HG02763 (cell line): Measurements from ENCODE around the gene LRRC17.

Experiments used
- ATAC-seq: cut with Tn5 transposase; IDR thresholded peaks from one replicate; pipeline ENCODE4 v1.9.1; 2021; ENCODE audit warnings: mild to moderate bottlenecking, moderate library complexity; ENCODE audit not compliant: unreplicated experiment

Gene LRRC17

DNA sequence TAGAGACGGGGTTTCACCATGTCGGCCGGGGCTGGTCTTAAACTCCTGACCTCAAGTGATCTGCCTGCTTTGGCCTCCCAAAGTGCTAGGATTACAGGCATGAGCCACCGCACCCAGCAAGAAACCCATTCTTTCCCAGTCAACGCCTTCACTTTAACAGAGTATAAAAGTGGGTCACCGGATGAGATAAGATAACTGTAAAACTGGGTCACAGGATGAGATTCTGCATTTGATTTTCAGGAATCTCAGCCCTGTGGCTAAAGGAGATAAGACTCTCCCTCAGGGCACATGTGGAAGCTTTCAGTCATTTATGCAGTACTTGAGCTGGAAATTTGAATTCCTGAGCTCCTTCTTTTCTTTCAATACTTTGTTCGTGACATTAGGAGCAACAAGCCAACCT, 70.8 kb downstream of the LRRC17 start:
- no peak for ATAC-seq

DNA sequence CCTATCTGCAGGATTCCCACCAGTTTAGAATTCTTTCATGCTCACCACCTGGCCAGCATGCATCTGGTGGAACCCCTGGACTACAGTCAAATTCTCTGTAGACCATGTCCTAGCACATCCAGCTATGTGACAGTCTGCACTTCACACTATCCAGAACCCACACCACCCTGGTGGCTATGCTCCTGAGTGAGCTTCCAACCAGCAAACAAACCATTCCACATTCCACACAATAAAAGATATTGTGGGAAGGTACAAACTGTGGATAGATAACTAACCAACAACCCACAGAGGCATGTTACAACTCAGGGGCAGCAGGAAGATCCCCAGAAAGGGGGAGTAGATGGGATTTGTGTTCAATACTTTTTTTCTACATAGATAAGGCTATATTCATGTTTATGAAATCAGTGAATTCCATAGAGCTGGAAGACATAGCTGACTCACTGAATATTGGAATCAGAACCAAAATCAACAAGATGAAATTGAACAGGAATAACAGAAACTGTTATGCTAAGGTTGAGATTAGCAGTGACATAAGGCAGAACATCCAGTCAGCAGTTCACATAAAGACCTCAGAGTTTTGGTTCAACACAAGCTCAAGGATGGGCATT, 72.5 kb downstream of the LRRC17 start:
- no peak for ATAC-seq

DNA sequence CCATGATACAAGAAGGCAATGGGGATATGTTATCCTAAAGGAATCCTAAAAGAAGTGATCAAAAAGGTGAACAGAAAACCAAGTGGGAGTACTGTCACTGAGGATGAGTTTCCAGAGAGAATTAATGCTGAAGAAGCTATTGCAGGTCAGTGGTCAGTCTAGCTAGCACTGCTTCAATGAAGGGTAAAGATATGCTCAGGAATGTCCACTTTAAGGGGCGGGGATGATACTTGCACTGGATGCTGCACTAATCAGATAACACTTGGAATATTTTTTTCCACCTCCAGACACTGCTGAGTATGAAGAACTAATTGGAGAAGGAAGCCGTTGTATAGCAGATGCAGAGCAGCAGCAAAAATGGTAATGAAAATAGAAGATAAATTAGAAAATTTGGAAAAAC, 75.3 kb downstream of the LRRC17 start:
- ATAC-seq = no peak

DNA sequence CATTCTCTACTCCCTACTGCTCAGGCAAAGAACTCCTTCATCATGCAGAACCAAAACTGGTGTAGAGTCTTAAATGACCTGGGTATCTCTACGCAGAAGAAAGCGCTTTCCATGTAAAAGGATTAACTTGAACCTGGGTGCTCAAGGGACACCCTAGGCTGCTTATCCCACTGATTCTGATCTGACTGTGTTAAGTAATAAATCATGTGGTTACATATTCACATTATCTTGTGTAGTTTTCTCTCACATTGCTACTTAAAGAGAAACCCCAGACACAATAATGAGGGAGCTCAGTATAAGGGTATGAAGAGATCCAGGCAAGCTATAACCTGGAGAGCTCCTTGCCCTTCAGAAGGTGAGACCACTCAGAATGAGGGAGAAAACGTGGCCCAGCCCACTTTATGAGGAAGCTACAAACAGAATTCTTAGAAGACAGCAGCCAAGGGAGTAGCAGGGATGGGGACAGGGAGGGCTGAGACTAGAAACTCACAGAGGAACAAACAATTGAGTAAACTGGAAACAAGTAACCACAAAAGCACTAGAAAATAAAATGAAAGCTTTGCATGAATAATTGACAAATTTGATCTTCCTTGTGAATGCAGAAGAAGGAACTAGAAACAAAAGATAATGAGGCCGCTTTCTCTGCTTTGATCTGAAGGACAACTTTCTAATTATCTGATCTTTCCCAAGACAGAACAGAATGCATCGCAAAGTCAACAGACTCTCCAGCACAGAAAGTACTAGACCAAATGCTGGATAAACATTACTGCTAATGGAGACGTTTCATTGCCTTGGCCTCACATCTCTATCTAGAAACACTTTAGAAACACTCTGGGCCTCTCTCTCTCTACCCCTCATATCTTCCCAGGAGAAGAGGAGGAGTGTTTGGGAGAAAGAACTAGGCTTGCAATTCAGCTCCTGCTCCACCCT, 76.1 kb downstream of the LRRC17 start:
- ATAC-seq = no peak

DNA sequence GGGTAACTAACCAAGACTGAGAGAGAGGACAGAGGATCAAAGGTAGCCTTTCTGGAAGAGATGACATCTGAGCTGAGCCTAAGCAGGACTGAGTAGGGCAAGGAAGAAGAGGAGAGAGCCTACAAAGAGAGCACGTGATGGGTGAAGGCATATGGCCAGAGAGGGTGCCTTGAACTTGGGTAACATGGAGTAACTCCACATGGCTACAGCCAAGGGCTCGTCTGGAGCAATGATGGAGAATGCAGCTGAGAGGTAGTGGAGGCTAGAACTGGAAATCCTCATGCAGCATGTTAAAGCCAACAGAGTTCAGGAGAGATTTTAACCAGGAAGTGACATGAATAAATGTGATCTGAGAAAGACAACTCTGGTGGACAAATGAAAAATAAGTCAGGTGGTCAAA, 77.8 kb downstream of the LRRC17 start:
- ATAC-seq = no peak

DNA sequence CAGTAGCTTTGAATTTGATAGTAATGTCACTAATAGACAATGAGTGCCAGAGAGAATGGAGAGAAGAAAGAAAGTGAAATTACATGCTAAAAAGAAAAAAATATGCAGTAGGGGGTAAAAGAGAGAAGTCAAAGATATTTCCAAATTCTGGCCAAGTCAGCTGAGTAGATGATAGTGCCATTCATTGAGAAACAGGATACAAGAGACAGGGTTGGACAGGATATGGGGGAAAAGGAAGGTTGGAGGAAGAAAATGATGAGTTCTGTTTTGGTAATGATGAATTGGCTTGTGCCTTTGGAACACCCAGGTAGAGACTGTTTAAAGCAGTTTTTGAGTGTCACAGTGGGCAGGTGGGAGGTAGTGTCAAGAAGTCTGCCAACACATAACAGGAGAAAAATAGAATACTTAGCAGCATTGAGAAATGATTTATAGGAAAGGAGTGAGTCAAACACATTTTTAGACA, 78.3 kb downstream of the LRRC17 start:
- ATAC-seq = no peak

DNA sequence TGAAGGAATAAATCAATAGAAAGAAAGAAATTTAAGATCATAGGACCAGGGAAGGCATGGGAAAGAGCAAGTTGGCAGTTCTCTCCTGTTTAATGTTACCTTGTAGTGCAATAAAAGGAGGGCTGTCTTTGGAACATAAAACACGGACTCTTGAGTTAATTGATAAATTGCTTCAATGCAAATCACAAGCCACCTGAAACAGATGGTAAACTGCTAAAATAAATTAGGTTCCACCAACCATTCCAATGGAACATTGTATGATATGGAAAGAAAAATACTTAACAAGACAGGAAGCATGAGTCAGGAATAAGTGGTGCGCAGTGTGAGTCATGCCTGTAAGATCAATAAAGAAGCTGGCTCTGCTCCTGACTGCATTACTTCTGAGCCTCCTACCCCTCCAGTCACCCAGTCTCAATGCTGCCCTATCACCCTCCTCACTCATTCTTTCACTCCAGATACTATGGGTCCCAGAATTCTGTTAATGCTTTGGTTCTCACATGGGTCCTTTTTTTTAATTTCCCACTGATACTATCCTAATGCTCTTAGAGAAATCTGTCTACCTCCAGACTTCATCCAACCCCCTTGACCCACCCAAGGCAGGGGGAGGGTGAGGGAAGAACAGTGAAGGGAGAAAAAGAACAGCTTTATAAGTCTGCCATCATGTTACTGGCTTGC, 78.9 kb downstream of the LRRC17 start:
- ATAC-seq = no peak

DNA sequence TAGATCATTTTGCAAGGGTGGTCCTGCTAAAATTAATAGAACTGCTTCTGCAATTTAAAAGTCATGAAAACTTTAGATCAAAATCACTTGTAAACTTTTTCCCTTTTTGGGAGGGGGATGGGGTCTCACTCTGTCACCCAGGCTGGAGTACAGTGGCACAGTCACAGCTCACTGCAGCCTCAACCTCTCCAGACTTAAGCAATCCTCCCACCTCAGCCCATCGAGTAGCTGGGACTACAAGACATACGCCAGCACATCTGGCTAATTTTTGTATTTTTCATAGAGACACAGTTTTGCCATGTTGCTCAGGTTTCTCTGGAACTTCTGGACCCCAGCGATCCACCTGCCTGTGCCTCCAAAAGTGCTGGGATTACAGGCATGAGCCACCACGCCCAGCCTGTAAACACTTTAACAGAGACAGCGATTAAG, 79.7 kb downstream of the LRRC17 start:
- ATAC-seq = no peak

DNA sequence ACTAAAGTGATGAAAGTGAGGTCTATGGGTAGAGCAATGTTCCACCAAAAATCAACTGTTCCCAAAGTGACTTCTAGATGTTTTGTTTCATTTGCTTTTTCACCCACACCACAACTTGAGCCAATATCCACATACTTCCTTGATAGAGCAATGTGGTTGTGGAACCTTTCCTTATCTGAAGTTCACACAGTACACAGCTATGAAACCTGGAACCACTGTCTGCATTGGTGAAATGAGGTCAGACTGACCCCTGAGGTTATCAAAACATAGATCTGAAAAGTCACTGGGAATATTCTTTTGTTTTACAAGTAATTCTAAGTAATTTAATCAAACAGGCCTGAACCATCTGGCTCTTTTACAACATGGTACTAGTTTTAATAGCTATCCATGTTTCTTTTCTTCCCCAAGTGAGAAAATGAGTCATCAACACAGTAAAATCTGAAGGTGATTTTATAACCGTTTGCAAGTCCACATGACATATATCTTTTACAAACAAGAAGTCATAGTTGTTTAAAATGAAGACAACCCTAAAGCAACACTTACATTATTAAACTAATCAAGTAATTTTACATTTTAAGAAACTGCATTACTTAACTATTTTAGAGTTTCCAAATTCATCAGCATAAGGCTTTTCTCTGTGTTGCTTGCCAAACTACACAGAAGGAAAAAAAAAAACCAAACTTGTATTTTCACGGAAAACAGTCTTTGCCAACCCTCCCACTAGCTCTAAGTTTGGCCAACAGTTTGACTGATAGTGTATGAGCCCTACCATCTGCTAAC, 80.3 kb downstream of the LRRC17 start:
- ATAC-seq = no peak

DNA sequence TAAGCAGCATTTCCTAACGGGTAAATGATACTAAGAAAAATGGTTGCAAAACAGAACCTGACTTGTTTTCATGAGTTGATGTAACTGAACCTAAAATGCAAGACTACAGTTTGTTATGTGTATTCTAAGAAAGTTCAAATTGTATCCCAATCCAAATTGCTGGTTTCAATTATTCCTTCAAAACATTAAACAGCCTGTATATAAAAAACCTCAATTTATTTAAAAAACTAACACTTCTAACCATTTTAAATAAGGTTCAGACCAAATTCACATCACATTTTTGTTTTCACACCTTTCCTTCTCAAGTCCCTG, 80.9 kb downstream of the LRRC17 start:
- ATAC-seq = no peak

DNA sequence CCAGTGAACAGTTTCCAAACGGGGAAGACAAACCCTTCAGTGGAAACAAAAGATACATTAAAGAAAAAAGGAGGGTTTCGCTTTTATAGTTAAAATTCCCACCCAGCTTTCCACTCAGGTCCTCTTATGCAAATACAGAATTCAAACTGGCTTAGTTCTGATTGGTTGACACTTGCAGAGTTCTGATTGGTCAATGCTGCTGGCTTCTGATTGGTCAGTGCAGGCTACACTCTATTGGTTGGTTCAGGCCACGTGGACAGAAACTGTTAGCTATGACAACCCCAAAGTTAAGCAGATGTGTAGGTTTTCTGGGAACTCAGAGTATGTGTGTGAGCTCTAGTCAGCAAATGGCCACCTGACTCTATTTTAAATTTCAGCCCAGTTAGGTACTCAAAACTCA, 81.8 kb downstream of the LRRC17 start:
- no peak for ATAC-seq
